OCI-LY1 (cell line): Measurements from ENCODE around the gene CNTN5.

Experiments used
- H2AFZ ChIP-seq: fragments of 200-600 bp; sonication (generic), shearing (Covaris generic); 2 replicates; pipeline ENCODE4 v1.6.0; 2014; ENCODE audit warnings: antibody characterized with exemption, mild to moderate bottlenecking, low read length
- H3F3A ChIP-seq: fragments of 200-600 bp; sonication (generic), shearing (Covaris generic); 2 replicates; pipeline ENCODE4 v1.6.0; 2014; ENCODE audit warnings: mild to moderate bottlenecking, antibody characterized with exemption, low read length, moderate library complexity; ENCODE audit not compliant: insufficient read depth
- H3K27ac ChIP-seq: fragments of 200-600 bp; sonication (generic); 2 replicates; pipeline ENCODE4 v1.5.1; 2014; ENCODE audit warnings: low read length, mixed run types, mild to moderate bottlenecking, low read depth; ENCODE audit not compliant: poor library complexity, severe bottlenecking
- H3K27me3 ChIP-seq: fragments of 200-600 bp; sonication (generic); 2 replicates; pipeline ENCODE4 v1.6.0; 2014; ENCODE audit warnings: antibody characterized with exemption, mild to moderate bottlenecking, low read length, moderate library complexity; ENCODE audit not compliant: insufficient read depth
- H3K36me3 ChIP-seq: fragments of 200-600 bp; sonication (generic); 2 replicates; pipeline ENCODE4 v1.6.1; 2014; ENCODE audit warnings: mild to moderate bottlenecking, antibody characterized with exemption, low read length, moderate library complexity, mixed read lengths; ENCODE audit not compliant: insufficient read depth
- H3K4me1 ChIP-seq: fragments of 200-600 bp; sonication (generic); 2 replicates; pipeline ENCODE4 v1.5.1; 2014; ENCODE audit warnings: mild to moderate bottlenecking, low read length, moderate library complexity; ENCODE audit not compliant: insufficient read depth, severe bottlenecking
- H3K4me2 ChIP-seq: fragments of 200-600 bp; sonication (generic), shearing (Covaris generic); 2 replicates; pipeline ENCODE4 v1.6.1; 2014; ENCODE audit warnings: low read length
- H3K4me3 ChIP-seq: fragments of 200-600 bp; sonication (generic); 2 replicates; pipeline ENCODE4 v1.5.1; 2014; ENCODE audit warnings: low read length, low read depth, mild to moderate bottlenecking, mixed read lengths; ENCODE audit not compliant: poor library complexity, severe bottlenecking
- H3K79me2 ChIP-seq: fragments of 200-600 bp; shearing (Covaris generic); 2 replicates; pipeline ENCODE4 v1.6.1; 2016; ENCODE audit warnings: mixed run types, low read length, mixed read lengths; ENCODE audit not compliant: insufficient read depth
- H3K9ac ChIP-seq: fragments of 200-600 bp; sonication (generic), shearing (Covaris generic); 2 replicates; pipeline ENCODE4 v1.6.1; 2014; ENCODE audit warnings: mild to moderate bottlenecking, low read length, mixed read lengths
- H3K9me2 ChIP-seq: fragments of 200-600 bp; sonication (generic), shearing (Covaris generic); 2 replicates; pipeline ENCODE4 v1.6.1; 2014; ENCODE audit warnings: low read depth, mild to moderate bottlenecking, low read length, mixed read lengths
- H3K9me3 ChIP-seq: fragments of 200-600 bp; shearing (Covaris generic); 2 replicates; pipeline ENCODE4 v1.6.1; 2014; ENCODE audit warnings: low read length, mixed read lengths
- H4K20me1 ChIP-seq: fragments of 200-600 bp; sonication (generic), shearing (Covaris generic); 2 replicates; pipeline ENCODE4 v1.6.0; 2016; ENCODE audit warnings: mild to moderate bottlenecking, low read length; ENCODE audit not compliant: insufficient read depth
- CTCF ChIP-seq: fragments of 200-600 bp; sonication (generic), shearing (Covaris generic); IDR thresholded peaks from 2 replicates; pipeline ENCODE4 v1.5.1; 2017; ENCODE audit warnings: mild to moderate bottlenecking, antibody characterized with exemption, low read length, moderate library complexity, mixed read lengths
- EZH2 ChIP-seq: fragments of 200-600 bp; sonication (generic), shearing (Covaris generic); IDR thresholded peaks from 2 replicates; pipeline ENCODE4 v1.8.0; 2017; ENCODE audit warnings: borderline replicate concordance, mixed run types, mild to moderate bottlenecking, antibody characterized with exemption, low read length, moderate library complexity, mixed read lengths

CNTN5 gene

GRCh38 chr11:99200720-99201119 lies 180.0 kb downstream of the CNTN5 start:
- Histone ChIP-seq H3K4me1 (no peaks in the 10 kb centered on the region), H3K9ac (no peak overlapping the region), H3K79me2 (no peaks in the 10 kb centered on the region), H3K27me3 (no peaks in the 10 kb centered on the region), H2AFZ (no peak overlapping the region), H4K20me1 (no peaks in the 10 kb centered on the region), H3K9me3 (no peaks in the 10 kb centered on the region), H3K4me2 (no peak overlapping the region), H3K9me2 (no peaks in the 10 kb centered on the region), H3F3A (no peaks in the 10 kb centered on the region), H3K4me3 (no peak overlapping the region), H3K27ac (no peak overlapping the region), H3K36me3 (no peaks in the 10 kb centered on the region)
- no peak for TF ChIP-seq EZH2
- TF ChIP-seq CTCF: no peak

GRCh38 chr11:99208813-99209212 lies 188.1 kb downstream of the CNTN5 start:
- Histone ChIP-seq H3K79me2 (no peaks in the 10 kb centered on the region), H3K9ac (no peak overlapping the region), H4K20me1 (no peaks in the 10 kb centered on the region), H3K27ac (no peak overlapping the region), H3F3A (no peaks in the 10 kb centered on the region), H3K36me3 (no peaks in the 10 kb centered on the region), H2AFZ (no peak overlapping the region), H3K9me2 (no peaks in the 10 kb centered on the region), H3K4me2 (no peak overlapping the region), H3K27me3 (no peaks in the 10 kb centered on the region), H3K9me3 (no peaks in the 10 kb centered on the region), H3K4me3 (no peak overlapping the region), H3K4me1 (no peaks in the 10 kb centered on the region)
- no peak for TF ChIP-seq CTCF
- no peak for TF ChIP-seq EZH2

- Histone ChIP-seq H3K4me3 (no peak overlapping the region), H3K36me3 (no peaks in the 10 kb centered on the region), H3K4me2 (no peak overlapping the region), H3K27me3 (no peaks in the 10 kb centered on the region), H3K27ac (no peak overlapping the region), H3F3A (no peaks in the 10 kb centered on the region), H2AFZ (no peak overlapping the region), H3K9ac (no peak overlapping the region), H3K9me2 (no peaks in the 10 kb centered on the region), H3K79me2 (no peaks in the 10 kb centered on the region), H4K20me1 (no peaks in the 10 kb centered on the region), H3K4me1 (no peaks in the 10 kb centered on the region), H3K9me3 (no peaks in the 10 kb centered on the region)
- TF ChIP-seq CTCF (no peak), EZH2 (no peak)
Measured at GRCh38 chr11:99229544-99229943, 208.8 kb downstream of the CNTN5 start.
